ENCODE data around the gene ZCRB1. TPM values are rescaled to one million over a fixed set of nuclear protein-coding genes. Genes with fewer than 3 reads are reported as not detected.

ZCRB1 gene
- total RNA-seq, 1 donor from 2014 or later: 57.5 TPM

- no peak for TF ChIP-seq CTCF (IDR thresholded peaks at IDR 0.05)
- Mint-ChIP-seq H3K36me3 (ENCODE audit: low read depth) (peaks cover 3% of the 10 kb centered on the region), H3K27me3 (ENCODE audit: low read depth) (no peaks in the 10 kb centered on the region), H3K9me3 (ENCODE audit: low read depth) (no peaks in the 10 kb centered on the region), H3K4me3 (ENCODE audit: unreplicated experiment) (no peak overlapping the region), H3K27ac (ENCODE audit: unreplicated experiment) (no peak overlapping the region), H3K4me1 (ENCODE audit: low read depth) (peaks cover 12% of the 10 kb centered on the region)
- DNase-seq (ENCODE audit: low spot score): no peak
These were observed 38.8 kb upstream of the ZCRB1 start for GRCh38 chr12:42364692-42365091.

GRCh38 chr12:42362647-42363260 lies 36.9 kb upstream of the ZCRB1 start:
- Mint-ChIP-seq H3K9me3 (ENCODE audit: low read depth) (no peaks in the 10 kb centered on the region), H3K27me3 (ENCODE audit: low read depth) (no peaks in the 10 kb centered on the region), H3K4me3 (ENCODE audit: unreplicated experiment) (no peak overlapping the region), H3K4me1 (ENCODE audit: low read depth) (peaks cover 12% of the 10 kb centered on the region), H3K27ac (ENCODE audit: unreplicated experiment) (no peak overlapping the region), H3K36me3 (ENCODE audit: low read depth) (peaks cover 6% of the 10 kb centered on the region)
- DNase-seq (ENCODE audit: low spot score): no peak
- no peak for TF ChIP-seq CTCF (IDR thresholded peaks at IDR 0.05)

GRCh38 chr12:42361909-42362646 lies 36.2 kb upstream of the ZCRB1 start:
- no peaks in the 10 kb centered on the region for H3K27me3 Mint-ChIP-seq (ENCODE audit: low read depth)
- peaks cover 6% of the 10 kb centered on the region for H3K36me3 Mint-ChIP-seq (ENCODE audit: low read depth)
- DNase-seq (ENCODE audit: low spot score): no peak
- H3K4me3 Mint-ChIP-seq (ENCODE audit: unreplicated experiment): no peak overlapping the region
- TF ChIP-seq CTCF (IDR thresholded peaks at IDR 0.05): no peak
- H3K9me3 Mint-ChIP-seq (ENCODE audit: low read depth): no peaks in the 10 kb centered on the region
- H3K27ac Mint-ChIP-seq (ENCODE audit: unreplicated experiment): no peak overlapping the region
- H3K4me1 Mint-ChIP-seq (ENCODE audit: low read depth): peaks cover 12% of the 10 kb centered on the region

- H3K27ac Mint-ChIP-seq (ENCODE audit: unreplicated experiment): no peak overlapping the region
- no peak overlapping the region for H3K4me3 Mint-ChIP-seq (ENCODE audit: unreplicated experiment)
These were observed 35.0 kb upstream of the ZCRB1 start for GRCh38 chr12:42360747-42361403.

More at GRCh38 chr12:42360747-42361403, 35.0 kb upstream of the ZCRB1 start:
- no peak for DNase-seq (ENCODE audit: low spot score)
- Mint-ChIP-seq H3K36me3 (ENCODE audit: low read depth) (peaks cover 8% of the 10 kb centered on the region), H3K9me3 (ENCODE audit: low read depth) (no peaks in the 10 kb centered on the region), H3K4me1 (ENCODE audit: low read depth) (peaks cover 9% of the 10 kb centered on the region), H3K27me3 (ENCODE audit: low read depth) (no peaks in the 10 kb centered on the region)
- no peak for TF ChIP-seq CTCF (IDR thresholded peaks at IDR 0.05)

Measured in chondrocyte (in vitro differentiated cells).